Right lobe of liver (tissue), 6 donors: ENCODE measurements around the gene PCP4L1. TPM values are rescaled to one million over a fixed set of nuclear protein-coding genes. Genes with fewer than 3 reads are reported as not detected.

Experiments used
- ATAC-seq, 4 donors: fragments of 200-7000 bp; cut with Tn5 transposase; one replicate each; pipeline ENCODE4 v1.9.1; 2020; ENCODE audit warnings: mild to moderate bottlenecking in 4 of 4, moderate library complexity in 4 of 4
- DNase-seq, 3 donors: peaks; one replicate each; pipeline ENCODE4 v3.0.0-alpha.2; 2020
- H3K27ac ChIP-seq, 3 donors: fragments of 200-600 bp; one replicate each; pipeline ENCODE4 v1.8.0; 2022
- H3K27me3 ChIP-seq, 2 donors: fragments of 200-600 bp; one replicate each; pipeline ENCODE4 v1.8.0; 2022
- H3K36me3 ChIP-seq, 4 donors: fragments of 200-600 bp; sonication (generic) in 1 of 4; one replicate each; pipeline versions ENCODE4 v1.5.1 to v1.8.0; 2017 to 2022; ENCODE audit warnings: control low read depth in 1 of 4
- H3K4me1 ChIP-seq, 4 donors: fragments of 200-600 bp; sonication (generic) in 1 of 4; one replicate each; pipeline versions ENCODE4 v1.5.1 to v1.8.0; 2017 to 2022; ENCODE audit warnings: control low read depth in 1 of 4
- H3K4me3 ChIP-seq, 3 donors: fragments of 200-600 bp; one replicate each; pipeline ENCODE4 v1.8.0; 2022
- H3K9me3 ChIP-seq, 4 donors: fragments of 200-600 bp; sonication (generic) in 1 of 4; one replicate each; pipeline versions ENCODE4 v1.5.1 to v1.8.0; 2017 to 2022; ENCODE audit warnings: control low read depth in 1 of 4
- CTCF ChIP-seq, 4 donors: fragments of 200-600 bp in 3 of 4; fragments of 450-650 bp in 1 of 4; IDR thresholded peaks; one replicate each; pipeline versions ENCODE4 v1.5.1 to v1.8.0; 2016 to 2022; ENCODE audit warnings: antibody characterized with exemption in 4 of 4, mild to moderate bottlenecking in 2 of 4
- POLR2A ChIP-seq: fragments of 450-650 bp; IDR thresholded peaks from one replicate; pipeline ENCODE4 v1.6.1; 2017; ENCODE audit warnings: antibody characterized with exemption, mild to moderate bottlenecking
- WGBS: methylation state at CpG from one replicate; pipeline ENCODE4 v1.1.6; 2018; ENCODE audit warnings: low coverage, low lambda C conversion rate; ENCODE audit not compliant: insufficient coverage; ENCODE audit errors: missing lambda C conversion rate; 5-methylcytosine and 5-hydroxymethylcytosine counted together
- intact Hi-C, 2 donors: fragments of 100-400 bp; cut with DNase I; formaldehyde crosslinking; loops; one replicate each; pipeline versions ENCODE4 v1.11.2 to v1.14.1; 2022
- total RNA-seq, 6 experiments: library from RNA; depleted of rRNA in 2 of 6; stranded (reverse); fragments of >200 nt in 2 of 6; fragmentation: NEBNext Ultra II Directional in 3 of 6; extraction: Animal tissue kit (Norgen Biotek cat#: 25700) in 3 of 6; gene quantifications; one replicate each; pipeline versions ENCODE4 v1.1.0 to v1.2.4, GENCODE V29; 2016 to 2023
- donor health status: DM: no; HTN: yes; CAD: no.
- donor health status: DM: no; HTN: no; CAD: no.
- donor health status: DM: no; HTN: no; CAD: no.
- donor health status: DM: no; HTN: yes; CAD: no.
- donor health status: DM: no; HTN: yes; CAD: no.

PCP4L1 gene
- total RNA-seq, 6 experiments from 2014 or later: 1.3 to 6.0 (median 2.9) TPM

DNA sequence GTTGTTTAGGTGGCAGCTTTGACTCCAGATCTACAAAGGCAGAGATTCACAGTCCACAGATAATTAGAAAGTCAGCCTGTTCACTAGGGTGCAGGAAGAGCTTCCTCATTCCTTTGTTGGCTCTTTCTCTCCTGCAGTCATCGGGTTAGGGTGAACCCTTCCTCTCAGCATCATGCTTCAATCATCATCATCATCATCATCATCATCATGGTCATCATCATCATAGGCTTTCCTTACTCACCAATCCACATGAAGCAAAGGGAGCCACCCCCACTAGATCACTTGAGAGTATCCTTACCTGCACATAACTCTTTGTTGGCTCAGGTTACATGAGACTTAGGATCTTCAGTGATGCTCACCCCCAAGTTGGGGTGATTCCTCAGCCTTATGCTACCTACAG lies 32.2 kb downstream of the PCP4L1 start:
- ATAC-seq (no peak), DNase-seq (no peak)
- Histone ChIP-seq H3K4me3 (no peak overlapping the region), H3K27ac (no peak overlapping the region), H3K4me1 (no peaks in the 10 kb centered on the region), H3K36me3 (no peaks in the 10 kb centered on the region), H3K27me3 (no peaks in the 10 kb centered on the region), H3K9me3 (no peaks in the 10 kb centered on the region)
- TF ChIP-seq CTCF (IDR thresholded peaks at IDR 0.05) (no peak), POLR2A (no peak)
- intact Hi-C loops: loop anchor here in 1 of 2 donors (10.0 kb wide), 1 partner anchor 56 kb away; the partner anchor contains the start of gene NR1I3
- WGBS: 78% methylated on average over 1 of the region's 1 CpG

DNA sequence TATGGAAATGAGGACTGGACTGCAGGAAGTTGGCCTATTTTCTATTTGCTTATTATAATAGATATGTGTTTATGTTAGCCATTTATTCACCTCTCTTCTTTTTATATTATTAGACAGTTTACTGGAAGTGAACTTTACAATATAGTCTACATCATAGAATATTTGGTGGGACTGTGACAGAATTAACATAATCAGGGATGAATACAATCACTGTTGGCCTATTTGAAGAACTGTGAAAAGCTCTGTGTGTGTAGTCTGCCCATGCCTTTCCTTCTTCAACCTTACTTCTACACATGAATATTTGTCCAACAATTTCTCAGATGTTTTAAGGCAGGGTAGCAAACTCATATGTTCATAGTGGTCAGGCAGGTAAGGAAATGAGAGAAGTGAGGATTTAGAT lies 38.9 kb downstream of the PCP4L1 start:
- H3K36me3 ChIP-seq: no peaks in the 10 kb centered on the region
- DNase-seq (no peak), ATAC-seq (no peak)
- H3K4me1 ChIP-seq: no peaks in the 10 kb centered on the region
- H3K4me3 ChIP-seq: no peak overlapping the region
- intact Hi-C loops: loop anchor here in 1 of 2 donors (10.0 kb wide), 1 partner anchor 63 kb away; the partner anchor contains the start of gene NR1I3
- no peaks in the 10 kb centered on the region for H3K9me3 ChIP-seq
- H3K27ac ChIP-seq: no peak overlapping the region
- H3K27me3 ChIP-seq: no peaks in the 10 kb centered on the region
- TF ChIP-seq POLR2A (no peak), CTCF (IDR thresholded peaks at IDR 0.05) (no peak)

DNA sequence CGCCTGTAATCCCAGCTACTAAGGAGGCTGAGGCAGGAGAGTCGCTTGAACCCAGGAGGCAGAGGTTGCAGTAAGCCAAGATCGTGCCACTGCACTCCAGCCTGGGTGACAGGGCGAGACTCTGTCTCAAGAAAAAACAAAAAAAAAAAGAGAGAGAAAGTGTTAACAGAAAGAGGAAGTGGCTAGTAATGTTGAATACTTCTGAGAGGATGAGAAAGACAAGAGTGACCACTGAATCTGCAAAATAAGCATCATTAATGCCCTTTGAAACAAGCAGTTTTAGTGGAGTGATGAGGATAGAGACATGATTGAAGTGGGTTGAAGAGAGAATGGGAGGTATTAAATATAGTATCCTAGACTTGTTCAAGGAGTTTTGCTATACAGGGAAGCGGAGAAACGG lies 39.6 kb downstream of the PCP4L1 start:
- Histone ChIP-seq H3K27me3 (no peaks in the 10 kb centered on the region), H3K4me1 (no peaks in the 10 kb centered on the region), H3K27ac (no peak overlapping the region), H3K36me3 (no peaks in the 10 kb centered on the region), H3K4me3 (no peak overlapping the region), H3K9me3 (no peaks in the 10 kb centered on the region)
- DNase-seq: no peak
- TF ChIP-seq CTCF (IDR thresholded peaks at IDR 0.05) (no peak), POLR2A (no peak)
- no peak for ATAC-seq
- 87% methylated on average over 4 of the region's 6 CpGs for WGBS
- intact Hi-C loops: loop anchor here in 1 of 2 donors (10.0 kb wide), 1 partner anchor 63 kb away; the partner anchor contains the start of gene NR1I3

DNA sequence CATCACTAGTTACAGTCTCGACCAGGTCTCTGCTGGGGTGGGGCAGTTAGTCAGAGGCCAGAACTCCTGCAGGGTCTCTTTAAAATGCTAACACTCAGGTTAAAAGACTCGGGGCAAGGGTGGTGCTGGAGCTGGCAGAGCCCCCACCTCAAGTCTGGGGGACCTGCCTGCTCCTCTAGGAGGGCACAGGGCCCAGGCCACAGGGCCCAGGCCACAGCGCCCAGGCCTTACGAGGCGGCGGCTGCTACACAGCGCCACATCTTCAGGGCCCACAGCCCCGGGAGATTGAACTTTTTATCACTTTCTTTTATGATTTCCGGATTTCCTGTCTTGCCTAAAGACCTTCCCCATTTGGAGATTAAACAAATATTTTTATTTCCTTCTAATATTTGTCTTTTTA lies 40.8 kb downstream of the PCP4L1 start:
- peak in 1 of 4 donors; percentile 39 for ATAC-seq
- H3K27me3 ChIP-seq: no peaks in the 10 kb centered on the region
- H3K36me3 ChIP-seq: no peaks in the 10 kb centered on the region
- no peaks in the 10 kb centered on the region for H3K9me3 ChIP-seq
- no peak overlapping the region for H3K4me3 ChIP-seq
- intact Hi-C loops: loop anchor here in 1 of 2 donors (10.0 kb wide), 1 partner anchor 65 kb away; the partner anchor contains the start of gene NR1I3
- DNase-seq: no peak
- H3K4me1 ChIP-seq: no peaks in the 10 kb centered on the region
- 67% methylated on average over 7 of the region's 9 CpGs for WGBS
- TF ChIP-seq POLR2A (no peak), CTCF (IDR thresholded peaks at IDR 0.05) (no peak)
- H3K27ac ChIP-seq: no peak overlapping the region

GRCh38 chr1:161300478-161300877 lies 41.9 kb downstream of the PCP4L1 start:
- Histone ChIP-seq H3K4me1 (peaks cover 0 to 7% (median 0%) of the 10 kb centered on the region in 4 donors), H3K4me3 (no peak overlapping the region), H3K9me3 (no peaks in the 10 kb centered on the region), H3K36me3 (no peaks in the 10 kb centered on the region), H3K27me3 (no peaks in the 10 kb centered on the region), H3K27ac (no peak overlapping the region)
- intact Hi-C loops: no loop called here
- WGBS: 82% methylated on average over 4 of the region's 4 CpGs
- ATAC-seq: no peak
- no peak for TF ChIP-seq CTCF (IDR thresholded peaks at IDR 0.05)
- no peak for DNase-seq
